Stimulated activated CD4-positive, alpha-beta T cell treated with anti-CD3 and anti-CD28 coated beads, Interleukin-4, amount 100 ng/mL, for 1 hour (primary cell): Measurements from ENCODE around the gene APOL2.
"Not testable (repeated sequence)": the region's sequence is repeated elsewhere in the genome, so short reads cannot be mapped to it uniquely, and the experiment has no call there.

ENCODE experiments used
- DNase-seq: peaks from one replicate; pipeline ENCODE4 v3.0.0-alpha.2; 2020

Gene APOL2

GRCh38 chr22:36239401-36240171 is at the start of gene APOL2:
Gene APOL2, minus strand, starts transcription at chr22:36239527. Its CDS starts 6,365 bp downstream, at chr22:36233162.
- peak; percentile 84 for DNase-seq

- no peak for DNase-seq
These were observed 49.5 kb upstream of the APOL2 start for GRCh38 chr22:36288571-36289405.

- DNase-seq = no peak
These were observed 48.7 kb upstream of the APOL2 start for GRCh38 chr22:36287881-36288515.

GRCh38 chr22:36286096-36286957 is 47.0 kb upstream of the APOL2 start:
- DNase-seq = peak; percentile 74

- DNase-seq = no peak
These were observed 46.2 kb upstream of the APOL2 start for GRCh38 chr22:36285545-36285944.

- no peak for DNase-seq
These were observed 45.7 kb upstream of the APOL2 start for GRCh38 chr22:36285017-36285416.

GRCh38 chr22:36284171-36284571 is 44.8 kb upstream of the APOL2 start:
- no peak for DNase-seq

- DNase-seq = no peak
These were observed 43.1 kb upstream of the APOL2 start for GRCh38 chr22:36282328-36282831.

- no peak for DNase-seq
These were observed 42.5 kb upstream of the APOL2 start for GRCh38 chr22:36281781-36282327.

- no peak for DNase-seq
These were observed 41.1 kb upstream of the APOL2 start for GRCh38 chr22:36280379-36280778.

- DNase-seq = no peak
These were observed 39.9 kb upstream of the APOL2 start for GRCh38 chr22:36279219-36279666.

GRCh38 chr22:36277482-36278291 is 38.4 kb upstream of the APOL2 start:
- peak; percentile 67 for DNase-seq

- DNase-seq = no peak
These were observed 35.2 kb upstream of the APOL2 start for GRCh38 chr22:36274531-36274930.

GRCh38 chr22:36271951-36272350 is 32.6 kb upstream of the APOL2 start:
- not testable (repeated sequence) for DNase-seq

GRCh38 chr22:36271231-36271630 is 31.9 kb upstream of the APOL2 start:
- not testable (repeated sequence) for DNase-seq

GRCh38 chr22:36267896-36268485 is 28.7 kb upstream of the APOL2 start:
- no peak for DNase-seq

GRCh38 chr22:36267058-36267457 is 27.7 kb upstream of the APOL2 start:
- DNase-seq = no peak

- not testable (repeated sequence) for DNase-seq
These were observed 24.7 kb upstream of the APOL2 start for GRCh38 chr22:36263886-36264664.

- not testable (repeated sequence) for DNase-seq
These were observed 23.9 kb upstream of the APOL2 start for GRCh38 chr22:36263216-36263673.

GRCh38 chr22:36262307-36262706 is 23.0 kb upstream of the APOL2 start:
- DNase-seq = not testable (repeated sequence)
